Measurements from ENCODE around the gene HOXA10.

Gene HOXA10

GRCh38 chr7:27165089-27165995 is 8.8 kb downstream of the HOXA10 start, which contains the start of gene HOXA9:
Gene HOXA9, minus strand, starts transcription at chr7:27165537. Its CDS starts 80 bp downstream, at chr7:27165457.
- H3K36me3 ChIP-seq (ENCODE audit: control insufficient read depth, low read depth, low read length): no peaks in the 10 kb centered on the region
- peaks cover 2% of the 10 kb centered on the region for H3K9me3 ChIP-seq (ENCODE audit: control insufficient read depth, low read depth, low read length)
- no peak within 1 kb of the TSS for H3K27ac ChIP-seq (ENCODE audit: low read length)
- H3K4me1 ChIP-seq (ENCODE audit: control insufficient read depth, low read depth, low read length): no peaks in the 10 kb centered on the region
- peak within 1 kb of the TSS; percentile 1 for H3K9ac ChIP-seq (ENCODE audit: low read length)
- H3K27me3 ChIP-seq (ENCODE audit: control insufficient read depth, insufficient read depth, low read length): peaks cover 100% of the 10 kb centered on the region
- H3K4me3 ChIP-seq (ENCODE audit: low read length): no peak within 1 kb of the TSS

- Histone ChIP-seq H3K36me3 (ENCODE audit: control insufficient read depth, low read depth, low read length) (no peaks in the 10 kb centered on the region), H3K27me3 (ENCODE audit: control insufficient read depth, insufficient read depth, low read length) (peaks cover 100% of the 10 kb centered on the region), H3K27ac (ENCODE audit: low read length) (no peak overlapping the region), H3K9me3 (ENCODE audit: control insufficient read depth, low read depth, low read length) (peaks cover 2% of the 10 kb centered on the region), H3K9ac (ENCODE audit: low read length) (peak overlapping the region; percentile 1), H3K4me3 (ENCODE audit: low read length) (no peak overlapping the region), H3K4me1 (ENCODE audit: control insufficient read depth, low read depth, low read length) (no peaks in the 10 kb centered on the region)
These were observed 9.6 kb downstream of the HOXA10 start for GRCh38 chr7:27164367-27165088.

- no peak overlapping the region for H3K27ac ChIP-seq (ENCODE audit: low read length)
- H3K4me1 ChIP-seq (ENCODE audit: control insufficient read depth, low read depth, low read length): no peaks in the 10 kb centered on the region
- peaks cover 100% of the 10 kb centered on the region for H3K27me3 ChIP-seq (ENCODE audit: control insufficient read depth, insufficient read depth, low read length)
- H3K9ac ChIP-seq (ENCODE audit: low read length): peak overlapping the region; percentile 1
- no peak overlapping the region for H3K4me3 ChIP-seq (ENCODE audit: low read length)
- no peaks in the 10 kb centered on the region for H3K36me3 ChIP-seq (ENCODE audit: control insufficient read depth, low read depth, low read length)
- peaks cover 2% of the 10 kb centered on the region for H3K9me3 ChIP-seq (ENCODE audit: control insufficient read depth, low read depth, low read length)
These were observed 10.1 kb downstream of the HOXA10 start for GRCh38 chr7:27164045-27164366.

GRCh38 chr7:27163288-27164044 is 10.7 kb downstream of the HOXA10 start:
- H3K27ac ChIP-seq (ENCODE audit: low read length): no peak overlapping the region
- H3K9me3 ChIP-seq (ENCODE audit: control insufficient read depth, low read depth, low read length): peaks cover 2% of the 10 kb centered on the region
- H3K36me3 ChIP-seq (ENCODE audit: control insufficient read depth, low read depth, low read length): no peaks in the 10 kb centered on the region
- H3K4me3 ChIP-seq (ENCODE audit: low read length): no peak overlapping the region
- H3K4me1 ChIP-seq (ENCODE audit: control insufficient read depth, low read depth, low read length): no peaks in the 10 kb centered on the region
- H3K9ac ChIP-seq (ENCODE audit: low read length): no peak overlapping the region
- peaks cover 100% of the 10 kb centered on the region for H3K27me3 ChIP-seq (ENCODE audit: control insufficient read depth, insufficient read depth, low read length)

- H3K36me3 ChIP-seq (ENCODE audit: control insufficient read depth, low read depth, low read length): no peaks in the 10 kb centered on the region
- peaks cover 2% of the 10 kb centered on the region for H3K9me3 ChIP-seq (ENCODE audit: control insufficient read depth, low read depth, low read length)
- no peaks in the 10 kb centered on the region for H3K4me1 ChIP-seq (ENCODE audit: control insufficient read depth, low read depth, low read length)
- H3K9ac ChIP-seq (ENCODE audit: low read length): no peak overlapping the region
- H3K27ac ChIP-seq (ENCODE audit: low read length): no peak overlapping the region
- H3K27me3 ChIP-seq (ENCODE audit: control insufficient read depth, insufficient read depth, low read length): peaks cover 100% of the 10 kb centered on the region
- H3K4me3 ChIP-seq (ENCODE audit: low read length): no peak overlapping the region
These were observed 11.4 kb downstream of the HOXA10 start for GRCh38 chr7:27162561-27163287.

GRCh38 chr7:27161721-27162560 is 12.2 kb downstream of the HOXA10 start:
- peaks cover 100% of the 10 kb centered on the region for H3K27me3 ChIP-seq (ENCODE audit: control insufficient read depth, insufficient read depth, low read length)
- H3K36me3 ChIP-seq (ENCODE audit: control insufficient read depth, low read depth, low read length): no peaks in the 10 kb centered on the region
- no peak overlapping the region for H3K4me3 ChIP-seq (ENCODE audit: low read length)
- H3K4me1 ChIP-seq (ENCODE audit: control insufficient read depth, low read depth, low read length): no peaks in the 10 kb centered on the region
- H3K9ac ChIP-seq (ENCODE audit: low read length): no peak overlapping the region
- peaks cover 2% of the 10 kb centered on the region for H3K9me3 ChIP-seq (ENCODE audit: control insufficient read depth, low read depth, low read length)
- no peak overlapping the region for H3K27ac ChIP-seq (ENCODE audit: low read length)

- H3K4me1 ChIP-seq (ENCODE audit: control insufficient read depth, low read depth, low read length): peaks cover 3% of the 10 kb centered on the region
- no peak overlapping the region for H3K4me3 ChIP-seq (ENCODE audit: low read length)
- no peak overlapping the region for H3K9ac ChIP-seq (ENCODE audit: low read length)
- H3K27ac ChIP-seq (ENCODE audit: low read length): no peak overlapping the region
- H3K27me3 ChIP-seq (ENCODE audit: control insufficient read depth, insufficient read depth, low read length): peaks cover 100% of the 10 kb centered on the region
- peaks cover under 1% of the 10 kb centered on the region for H3K9me3 ChIP-seq (ENCODE audit: control insufficient read depth, low read depth, low read length)
- H3K36me3 ChIP-seq (ENCODE audit: control insufficient read depth, low read depth, low read length): no peaks in the 10 kb centered on the region
These were observed 12.9 kb downstream of the HOXA10 start for GRCh38 chr7:27161214-27161720.

GRCh38 chr7:27160546-27161213 is 13.4 kb downstream of the HOXA10 start:
- no peaks in the 10 kb centered on the region for H3K9me3 ChIP-seq (ENCODE audit: control insufficient read depth, low read depth, low read length)
- H3K4me3 ChIP-seq (ENCODE audit: low read length): peak overlapping the region; percentile 48
- H3K36me3 ChIP-seq (ENCODE audit: control insufficient read depth, low read depth, low read length): no peaks in the 10 kb centered on the region
- peaks cover 100% of the 10 kb centered on the region for H3K27me3 ChIP-seq (ENCODE audit: control insufficient read depth, insufficient read depth, low read length)
- peaks cover 3% of the 10 kb centered on the region for H3K4me1 ChIP-seq (ENCODE audit: control insufficient read depth, low read depth, low read length)
- no peak overlapping the region for H3K27ac ChIP-seq (ENCODE audit: low read length)
- no peak overlapping the region for H3K9ac ChIP-seq (ENCODE audit: low read length)

- Histone ChIP-seq H3K9me3 (ENCODE audit: control insufficient read depth, low read depth, low read length) (no peaks in the 10 kb centered on the region), H3K27ac (ENCODE audit: low read length) (no peak overlapping the region), H3K4me3 (ENCODE audit: low read length) (peak overlapping the region; percentile 48), H3K4me1 (ENCODE audit: control insufficient read depth, low read depth, low read length) (peaks cover 3% of the 10 kb centered on the region), H3K36me3 (ENCODE audit: control insufficient read depth, low read depth, low read length) (no peaks in the 10 kb centered on the region), H3K27me3 (ENCODE audit: control insufficient read depth, insufficient read depth, low read length) (peaks cover 100% of the 10 kb centered on the region), H3K9ac (ENCODE audit: low read length) (no peak overlapping the region)
These were observed 14.0 kb downstream of the HOXA10 start for GRCh38 chr7:27160145-27160545.

Data from iPS-18a (cell line).